ENCODE measurements around the gene CTNNB1.
"Not testable (repeated sequence)": the region's sequence is repeated elsewhere in the genome, so short reads cannot be mapped to it uniquely, and the experiment has no call there.

Gene CTNNB1

DNA sequence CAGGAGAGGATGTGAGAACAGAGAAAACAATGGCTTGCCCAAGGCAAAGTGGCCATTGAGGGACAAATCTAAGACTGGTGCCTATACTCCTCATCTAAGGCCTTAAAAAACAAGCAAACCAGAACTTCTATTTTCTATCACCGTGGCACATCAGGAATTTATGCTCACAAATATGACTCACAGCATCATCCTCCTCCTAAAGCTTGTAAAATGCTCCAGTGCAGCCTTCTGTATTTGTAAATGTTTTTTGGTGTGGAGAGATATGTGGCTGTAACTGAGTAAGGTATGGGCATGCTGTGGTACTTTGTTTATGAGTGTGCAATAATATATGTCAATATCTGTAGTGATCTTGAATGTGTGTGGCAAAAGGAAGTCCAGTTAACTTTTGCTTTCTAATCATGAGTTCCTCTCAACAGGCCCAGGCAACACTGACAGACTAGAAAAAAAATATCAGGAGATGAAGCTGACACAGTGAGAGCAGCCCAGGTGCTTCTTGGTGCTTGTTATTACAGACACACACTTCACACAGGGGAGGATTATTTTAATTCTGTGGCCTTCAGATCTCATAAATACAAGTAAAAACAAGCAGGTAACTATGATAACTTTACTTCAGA lies 60.3 kb downstream of the CTNNB1 start:
- DNase-seq, result no peak

DNA sequence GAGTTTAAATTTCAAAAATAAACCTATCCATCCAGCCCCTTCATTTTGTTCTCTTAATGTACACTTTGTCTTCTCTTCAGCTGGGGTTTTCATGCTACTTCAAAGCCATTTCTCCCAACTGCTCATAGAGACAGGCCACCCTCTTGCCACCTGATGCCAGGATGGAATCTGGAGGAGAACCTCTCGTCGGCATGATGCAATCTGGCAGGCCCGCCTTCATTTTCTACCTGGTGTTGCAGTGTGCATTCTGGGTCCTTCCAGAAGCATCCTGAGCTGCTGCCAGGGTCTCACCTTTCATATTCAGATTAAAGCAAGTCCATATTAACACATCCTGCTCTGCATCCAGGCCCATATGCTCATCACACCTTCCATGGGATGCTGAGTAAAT lies 60.8 kb downstream of the CTNNB1 start:
- no peak for DNase-seq

DNA sequence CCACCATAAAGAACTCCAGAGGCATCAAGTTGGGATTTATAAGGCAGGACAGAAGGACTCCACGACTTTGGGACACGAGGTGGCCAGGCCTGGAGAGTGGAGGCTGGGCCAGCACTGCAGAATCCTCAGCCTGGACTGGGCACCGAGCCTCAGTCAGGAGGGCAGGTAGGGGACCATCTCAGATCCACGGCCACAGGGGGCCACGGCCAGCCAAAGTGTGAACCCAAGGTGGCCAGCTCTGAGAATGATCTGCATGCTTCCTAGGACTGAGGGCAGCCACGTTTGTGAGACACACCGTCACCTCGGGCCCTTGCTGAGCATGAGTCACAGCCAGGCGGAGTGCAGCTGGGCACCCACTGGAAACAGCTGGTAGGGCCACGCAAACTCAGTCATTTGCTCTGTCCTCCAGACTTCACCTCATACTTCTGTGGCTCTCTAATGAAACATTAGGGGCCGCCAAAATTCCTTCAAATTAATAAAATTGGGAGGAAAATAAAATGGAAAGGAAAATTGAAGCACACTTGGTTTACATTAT lies 65.8 kb downstream of the CTNNB1 start:
- DNase-seq, result no peak

DNA sequence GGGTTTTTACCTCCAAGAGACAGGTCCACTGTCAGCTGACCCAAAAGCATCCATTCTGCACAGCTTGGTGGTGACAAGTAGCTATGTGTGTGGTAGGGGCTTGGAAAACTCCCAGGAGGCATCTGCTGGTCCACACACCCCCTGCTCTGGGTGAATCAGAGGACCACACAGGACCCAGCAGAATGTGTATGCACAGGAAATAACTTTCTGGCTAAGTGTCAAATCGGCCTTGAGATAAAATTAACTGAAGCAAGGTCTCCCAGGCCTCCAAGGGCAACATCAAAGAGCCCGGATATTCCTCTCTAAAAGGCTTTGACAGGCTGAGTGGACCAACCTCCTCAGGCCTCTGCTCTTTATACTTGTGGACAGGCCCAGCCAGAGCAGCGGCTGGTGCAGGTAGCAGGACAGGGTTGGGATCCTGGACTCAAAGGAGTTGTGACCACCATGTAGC lies 66.5 kb downstream of the CTNNB1 start:
- DNase-seq, result no peak

DNA sequence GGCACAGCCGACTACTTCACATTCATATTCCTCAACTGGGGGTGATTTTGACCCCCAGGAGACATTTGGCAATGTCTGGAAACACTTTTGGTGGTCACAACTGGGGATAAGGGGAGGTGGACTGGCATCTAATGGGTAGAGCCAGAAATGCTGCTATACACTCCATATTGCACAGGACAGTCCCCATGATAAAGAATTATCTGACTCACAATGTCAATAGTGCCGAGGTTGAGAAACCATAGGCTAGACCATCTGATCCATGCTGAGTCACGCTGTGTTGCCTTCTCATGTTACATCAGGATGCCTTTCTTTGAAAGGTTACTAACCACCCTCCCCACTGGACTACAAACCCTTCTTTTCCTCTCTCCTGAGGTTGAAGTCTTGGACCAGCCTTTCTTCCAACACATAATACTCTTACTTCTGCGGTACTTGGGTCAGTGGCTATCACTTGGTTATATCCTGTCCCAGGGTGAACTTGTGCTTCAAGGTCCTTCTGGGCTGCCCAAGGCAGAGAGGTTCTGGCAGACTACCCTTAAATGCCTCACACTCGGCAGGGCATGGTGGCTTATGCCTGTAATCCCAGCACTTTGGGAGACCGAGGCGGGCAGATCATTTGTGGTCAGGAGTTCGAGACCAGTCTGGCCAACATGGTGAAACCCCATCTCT lies 68.8 kb downstream of the CTNNB1 start:
- no peak for DNase-seq

DNA sequence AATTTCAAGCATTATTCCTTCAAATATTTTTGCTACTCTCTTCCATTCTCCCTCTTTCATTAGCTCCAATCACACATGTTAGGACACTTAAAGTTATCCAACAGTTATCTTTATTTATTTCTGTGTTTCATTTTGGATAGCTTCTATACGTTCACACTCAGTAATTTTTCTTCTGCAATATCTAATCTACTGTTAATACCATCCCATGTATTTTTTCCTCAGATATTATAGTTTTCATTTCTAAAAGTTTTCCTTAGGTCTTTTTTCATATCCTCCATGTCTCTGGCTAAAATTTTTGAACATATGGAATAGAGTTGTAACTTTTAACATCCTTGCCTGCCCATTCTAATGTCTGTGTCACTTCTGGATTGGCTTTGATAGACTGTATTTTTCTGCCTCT lies 73.4 kb downstream of the CTNNB1 start:
- DNase-seq, result no peak

DNA sequence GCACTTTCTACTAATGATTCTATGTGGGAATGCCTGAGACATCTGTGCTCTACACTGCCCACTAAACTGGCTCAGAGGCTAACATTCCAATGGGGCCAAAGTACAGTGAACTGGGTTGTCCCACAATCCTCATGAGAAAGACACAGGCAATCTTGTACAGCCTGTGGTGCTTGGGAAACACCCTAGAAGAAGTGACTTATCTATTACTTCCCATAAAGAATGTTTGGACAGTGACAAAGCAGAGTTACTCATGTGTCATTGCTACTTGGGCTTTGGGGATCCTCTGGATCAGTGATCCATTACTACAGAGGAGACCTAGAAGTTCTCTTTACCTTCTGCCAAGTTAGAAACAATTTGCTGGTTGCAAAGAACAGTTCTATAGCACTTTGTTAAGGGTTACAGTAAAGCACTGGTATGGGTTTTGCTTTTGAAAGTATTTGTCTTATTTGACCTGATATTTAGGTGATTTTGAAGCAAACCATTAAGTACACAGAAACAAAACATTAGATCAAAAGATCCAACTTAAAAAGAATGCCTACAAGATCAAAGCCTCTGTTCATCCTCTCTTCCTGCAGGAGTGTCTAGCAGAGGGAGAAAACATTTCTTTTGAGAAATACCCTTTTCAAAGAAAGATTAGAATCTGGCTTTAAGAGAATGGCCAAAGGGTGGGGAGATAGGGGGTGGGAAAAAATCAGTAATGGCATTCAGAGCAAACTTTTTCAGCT lies 75.8 kb downstream of the CTNNB1 start:
- no peak for DNase-seq

DNA sequence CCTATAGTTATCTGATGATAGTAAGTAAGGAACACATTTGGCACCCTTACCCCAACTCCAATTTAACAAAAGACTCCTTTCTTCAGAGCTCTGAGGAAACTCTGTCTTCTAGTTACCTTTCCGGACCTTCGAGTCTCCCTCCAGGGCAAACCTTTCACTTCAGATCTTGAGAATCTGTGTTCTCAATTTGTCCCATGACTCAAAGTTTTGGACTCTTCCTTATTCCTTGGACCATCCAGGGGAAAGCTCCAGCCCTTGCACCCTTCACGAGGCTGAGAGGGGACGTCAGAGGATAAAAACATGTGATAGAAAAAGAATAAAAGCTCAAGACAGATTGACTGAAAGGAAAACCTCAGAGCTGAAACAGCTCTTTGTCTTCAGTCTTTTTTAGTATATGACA lies 76.9 kb downstream of the CTNNB1 start:
- DNase-seq, result no peak

DNA sequence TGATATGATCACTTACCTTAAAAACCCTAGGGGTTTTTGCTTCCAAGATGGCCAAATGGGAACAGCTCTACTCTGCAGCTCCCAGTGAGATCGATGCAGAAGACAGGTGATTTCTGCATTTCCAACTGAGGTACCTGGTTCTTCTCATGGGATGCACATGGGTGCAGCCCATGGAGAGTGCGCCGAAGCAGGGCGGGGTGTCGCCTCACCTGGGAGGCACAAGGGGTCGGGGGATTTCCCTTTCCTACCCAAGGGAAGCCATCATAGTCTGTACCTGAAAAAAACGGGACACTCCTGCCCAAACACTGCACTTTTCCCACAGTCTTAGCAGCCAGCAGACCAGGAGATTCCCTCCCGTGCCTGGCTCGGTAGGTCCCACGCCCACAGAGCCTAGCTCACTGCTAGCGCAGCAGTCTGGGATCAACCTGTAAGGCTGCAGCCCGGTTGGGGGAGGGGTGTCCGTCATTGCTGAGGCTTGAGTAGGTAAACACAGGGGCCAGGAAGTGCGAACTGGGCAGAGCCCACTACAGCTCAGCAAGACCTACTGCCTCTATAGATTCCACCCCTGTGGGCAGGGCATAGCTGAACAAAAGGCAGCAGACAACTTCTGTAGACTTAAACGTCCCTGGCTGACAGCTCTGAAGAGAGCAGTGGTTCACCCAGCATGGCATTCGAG lies 78.6 kb downstream of the CTNNB1 start:
- DNase-seq, result no peak

DNA sequence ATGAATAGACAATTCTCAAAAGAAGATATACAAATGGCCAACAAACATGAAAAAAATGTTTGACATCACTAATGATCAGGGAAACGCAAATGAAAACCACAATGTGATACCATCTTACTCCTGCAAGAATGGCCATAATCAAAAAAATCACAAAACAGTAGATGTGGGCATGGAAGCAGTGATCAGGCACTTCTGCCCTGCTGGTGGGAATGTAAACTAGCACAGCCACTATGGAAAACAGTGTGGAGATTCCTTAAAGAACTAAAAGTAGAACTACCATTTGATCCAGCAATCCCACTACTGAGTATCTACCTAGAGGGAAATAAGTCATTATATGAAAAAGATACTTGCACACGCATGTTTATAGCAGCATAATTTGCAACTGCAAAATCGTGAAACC lies 85.6 kb downstream of the CTNNB1 start:
- DNase-seq, result not testable (repeated sequence)

DNA sequence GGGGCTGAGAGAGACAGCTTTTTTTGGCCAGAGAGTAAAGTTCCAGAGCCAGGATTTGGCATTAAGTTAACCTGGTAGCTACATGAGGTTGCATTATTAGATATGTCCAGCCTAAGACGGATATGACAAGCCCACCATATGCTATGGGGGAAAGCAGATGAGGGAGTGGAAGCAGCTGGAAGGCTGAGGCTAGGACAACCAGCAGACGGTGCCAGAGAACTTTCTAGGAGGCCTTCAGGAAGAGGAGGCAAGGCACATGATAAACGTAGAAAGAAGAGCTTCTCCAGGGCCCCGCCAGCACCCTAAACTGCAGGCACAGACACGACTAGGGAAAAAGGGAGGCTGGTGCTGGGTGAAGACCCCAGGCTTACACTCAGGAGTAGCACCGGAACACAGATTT lies 87.0 kb downstream of the CTNNB1 start:
- no peak for DNase-seq

DNA sequence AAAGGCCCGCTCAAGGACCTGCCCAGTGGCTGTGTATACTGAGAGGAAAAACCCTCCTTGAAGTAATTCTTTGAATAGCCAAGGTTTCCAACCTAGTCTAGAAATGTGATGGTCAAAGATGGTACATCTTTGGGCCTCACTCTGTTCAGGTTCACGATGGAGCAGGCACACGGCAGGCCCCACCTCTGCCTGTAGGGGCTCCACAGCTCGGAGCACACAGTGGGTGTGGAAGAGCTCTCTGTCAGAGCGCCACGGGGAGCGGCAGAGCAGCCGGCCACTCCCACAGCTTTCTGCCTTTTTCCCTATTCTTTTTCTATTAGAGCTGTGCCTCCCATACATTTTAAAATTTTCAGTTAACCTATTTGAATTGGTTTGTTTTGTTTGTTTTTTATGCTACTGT lies 89.5 kb downstream of the CTNNB1 start:
- no peak for DNase-seq

Measured in activated CD8-positive, alpha-beta memory T cell treated with anti-CD3 and anti-CD28 coated beads, Interleukin-2, amount 50 U/mL, for 4 hours (primary cell).